Kidney epithelial cell (primary cell): ENCODE measurements around the gene CLSTN1. TPM values are rescaled to one million over a fixed set of nuclear protein-coding genes. Genes with fewer than 3 reads are reported as not detected.

Experiments
- DNase-seq: peaks from one replicate; pipeline ENCODE4 v3.0.0-alpha.2; 2010; ENCODE audit warnings: low read depth
- H3K27me3 ChIP-seq: 2 replicates; pipeline ENCODE4 v1.6.0; 2011; ENCODE audit warnings: low read length; ENCODE audit not compliant: control insufficient read depth, insufficient read depth
- H3K36me3 ChIP-seq: 2 replicates; pipeline ENCODE4 v1.5.1; 2011; ENCODE audit warnings: low read length; ENCODE audit not compliant: control insufficient read depth, insufficient read depth
- H3K4me3 ChIP-seq: 2 replicates; pipeline ENCODE4 v1.5.1; 2011; ENCODE audit warnings: low read depth, mild to moderate bottlenecking, control low read depth, low read length
- CTCF ChIP-seq: IDR thresholded peaks from 2 replicates; pipeline ENCODE4 v1.5.1; 2011; ENCODE audit warnings: mild to moderate bottlenecking, moderate library complexity, low read length, control low read depth, inconsistent platforms; ENCODE audit not compliant: insufficient read depth, poor library complexity, severe bottlenecking
- total RNA-seq: library from RNA; depleted of rRNA; stranded (reverse); fragments of >200 nt; gene quantifications from 2 replicates; pipeline ENCODE4 v1.2.3, GENCODE V29; 2015

The CLSTN1 gene
- total RNA-seq, 1 donor from 2014 or later: 115 TPM

GRCh38 chr1:9696793-9697192 lies 127.0 kb downstream of the CLSTN1 start:
- H3K27me3 ChIP-seq: no peaks in the 10 kb centered on the region
- H3K36me3 ChIP-seq: no peaks in the 10 kb centered on the region
- no peak for TF ChIP-seq CTCF
- no peak for DNase-seq
- H3K4me3 ChIP-seq: no peak overlapping the region

GRCh38 chr1:9691691-9692090 lies 132.1 kb downstream of the CLSTN1 start:
- Histone ChIP-seq H3K36me3 (no peaks in the 10 kb centered on the region), H3K27me3 (no peaks in the 10 kb centered on the region), H3K4me3 (no peak overlapping the region)
- no peak for DNase-seq
- peak; percentile 6 for TF ChIP-seq CTCF

DNA sequence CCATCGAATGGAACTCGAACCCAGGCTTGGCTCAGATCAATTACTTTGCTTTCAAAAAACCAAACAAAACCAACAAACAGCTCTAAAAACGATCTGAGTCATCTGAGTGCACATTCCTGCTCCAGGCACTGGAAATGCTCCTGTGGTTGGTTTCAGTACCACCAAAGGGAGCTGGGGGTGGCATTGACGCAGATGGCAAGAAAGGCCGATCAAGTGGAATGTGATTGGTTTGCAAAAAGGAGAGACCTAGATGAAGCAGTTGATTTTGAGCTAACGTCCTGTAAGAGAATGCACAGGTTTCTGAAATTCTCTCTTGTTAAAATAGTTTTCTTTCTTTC lies 132.7 kb downstream of the CLSTN1 start:
- Histone ChIP-seq H3K36me3 (no peaks in the 10 kb centered on the region), H3K4me3 (no peak overlapping the region), H3K27me3 (no peaks in the 10 kb centered on the region)
- peak; percentile 66 for DNase-seq
- TF ChIP-seq CTCF: no peak

GRCh38 chr1:9690440-9691107 lies 133.2 kb downstream of the CLSTN1 start:
- Histone ChIP-seq H3K27me3 (no peaks in the 10 kb centered on the region), H3K4me3 (peak overlapping the region; percentile 59), H3K36me3 (no peaks in the 10 kb centered on the region)
- DNase-seq: no peak
- TF ChIP-seq CTCF: no peak

GRCh38 chr1:9689971-9690381 lies 133.8 kb downstream of the CLSTN1 start:
- no peaks in the 10 kb centered on the region for H3K36me3 ChIP-seq
- H3K27me3 ChIP-seq: no peaks in the 10 kb centered on the region
- TF ChIP-seq CTCF: peak; percentile 15
- no peak for DNase-seq
- H3K4me3 ChIP-seq: peak overlapping the region; percentile 59
